ENCODE results near the gene SOX1. TPM values are rescaled to one million over a fixed set of nuclear protein-coding genes. Genes with fewer than 3 reads are reported as not detected.
A peak's percentile ranks its signal among the peaks of the same experiment; 100 is the strongest.

The SOX1 gene
- total RNA-seq, 1 donor from 2014 or later, result not detected

DNA sequence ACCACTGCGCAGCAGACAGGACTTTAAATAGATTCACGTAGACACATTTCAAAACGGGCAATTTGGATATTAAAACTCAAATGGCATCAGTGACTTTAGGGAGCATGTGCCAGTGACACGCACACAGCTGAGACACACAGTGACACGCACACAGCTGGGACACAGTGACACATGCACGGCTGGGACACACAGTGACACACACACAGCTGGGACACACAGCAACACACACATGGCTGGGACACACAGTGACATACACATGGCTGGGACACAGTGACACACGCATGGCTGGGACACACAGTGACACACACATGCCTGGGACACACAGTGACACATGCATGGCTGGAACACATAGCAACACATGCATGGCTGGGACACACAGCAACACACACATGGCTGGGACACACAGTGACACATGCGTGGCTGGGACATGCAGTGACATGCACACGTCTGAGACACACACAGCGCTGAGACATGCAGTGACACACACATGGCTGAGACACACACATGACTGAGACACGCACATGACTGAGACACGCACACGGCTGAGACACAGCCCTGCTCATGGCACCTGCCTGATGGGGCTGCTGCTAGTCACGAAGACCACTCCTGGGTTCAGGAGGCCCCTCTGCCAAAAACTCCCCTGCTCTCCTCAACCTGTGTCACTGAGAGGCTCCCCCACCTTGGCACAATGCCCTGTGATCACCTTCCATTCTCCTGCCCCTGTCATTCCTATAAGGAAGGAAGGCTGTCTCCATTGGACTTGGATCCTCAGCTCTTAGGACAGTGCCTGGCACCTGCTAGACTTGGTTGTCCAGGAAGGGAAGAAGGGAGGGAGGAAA is 52.5 kb downstream of the SOX1 start:
- peaks cover 23% of the 10 kb centered on the region for H3K27me3 ChIP-seq
- no peaks in the 10 kb centered on the region for H3K9me3 ChIP-seq
- ATAC-seq (peak; percentile 5), DNase-seq (no peak)
- H3K36me3 ChIP-seq, result no peaks in the 10 kb centered on the region
- TF ChIP-seq, protein P1, sequence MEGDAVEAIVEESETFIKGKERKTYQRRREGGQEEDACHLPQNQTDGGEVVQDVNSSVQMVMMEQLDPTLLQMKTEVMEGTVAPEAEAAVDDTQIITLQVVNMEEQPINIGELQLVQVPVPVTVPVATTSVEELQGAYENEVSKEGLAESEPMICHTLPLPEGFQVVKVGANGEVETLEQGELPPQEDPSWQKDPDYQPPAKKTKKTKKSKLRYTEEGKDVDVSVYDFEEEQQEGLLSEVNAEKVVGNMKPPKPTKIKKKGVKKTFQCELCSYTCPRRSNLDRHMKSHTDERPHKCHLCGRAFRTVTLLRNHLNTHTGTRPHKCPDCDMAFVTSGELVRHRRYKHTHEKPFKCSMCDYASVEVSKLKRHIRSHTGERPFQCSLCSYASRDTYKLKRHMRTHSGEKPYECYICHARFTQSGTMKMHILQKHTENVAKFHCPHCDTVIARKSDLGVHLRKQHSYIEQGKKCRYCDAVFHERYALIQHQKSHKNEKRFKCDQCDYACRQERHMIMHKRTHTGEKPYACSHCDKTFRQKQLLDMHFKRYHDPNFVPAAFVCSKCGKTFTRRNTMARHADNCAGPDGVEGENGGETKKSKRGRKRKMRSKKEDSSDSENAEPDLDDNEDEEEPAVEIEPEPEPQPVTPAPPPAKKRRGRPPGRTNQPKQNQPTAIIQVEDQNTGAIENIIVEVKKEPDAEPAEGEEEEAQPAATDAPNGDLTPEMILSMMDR (IDR thresholded peaks at IDR 0.05), result no peak
- no peaks in the 10 kb centered on the region for H3K4me1 ChIP-seq
- intact Hi-C loops (cut with DNase I), result no loop called here
- H3K4me3 ChIP-seq, result no peak overlapping the region
- H3K27ac ChIP-seq, result no peak overlapping the region

DNA sequence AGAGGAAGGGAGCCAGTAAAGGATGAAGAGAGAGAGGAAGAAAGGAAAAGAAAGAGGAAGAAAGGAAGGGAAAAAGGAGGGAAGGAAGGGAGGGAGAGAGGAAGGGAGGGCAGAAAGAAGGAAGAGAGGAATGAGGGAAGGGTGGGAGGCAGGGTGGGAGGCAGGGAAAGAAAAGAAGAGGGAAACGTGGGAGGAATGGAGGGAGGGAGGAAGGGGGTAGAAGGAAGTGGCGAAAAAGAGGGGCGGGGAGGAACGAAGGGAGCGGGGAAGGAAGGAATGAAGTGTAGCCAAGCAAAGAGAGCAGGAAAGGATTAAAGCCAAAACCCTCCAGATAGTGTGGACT is 53.1 kb downstream of the SOX1 start:
- no peak for ATAC-seq
- Histone ChIP-seq H3K36me3 (no peaks in the 10 kb centered on the region), H3K27ac (no peak overlapping the region), H3K4me3 (no peak overlapping the region), H3K9me3 (no peaks in the 10 kb centered on the region), H3K27me3 (peaks cover 23% of the 10 kb centered on the region), H3K4me1 (no peaks in the 10 kb centered on the region)
- DNase-seq, result no peak
- intact Hi-C loops (cut with DNase I), result no loop called here
- TF ChIP-seq, protein P1 (IDR thresholded peaks at IDR 0.05), result no peak

Measured in upper lobe of right lung (tissue), 1 donor.